HCT116 (cell line): Measurements from ENCODE around the gene MRPS16. TPM values are rescaled to one million over a fixed set of nuclear protein-coding genes. Genes with fewer than 3 reads are reported as not detected.
A peak's percentile ranks its signal among the peaks of the same experiment; 100 is the strongest.

ENCODE experiments used
- ATAC-seq: fragments of 200-7000 bp; cut with Tn5 transposase; 2 replicates; pipeline ENCODE4 v1.9.1; 2020; ENCODE audit warnings: mild to moderate bottlenecking, moderate library complexity
- BruUV-seq: library from RNA; stranded (reverse); fragments of 400-500 nt; replicated peaks from 2 replicates; lab custom pipeline; 2021; lab: Mats Ljungman, UMichigan
- CTCF ChIA-PET: fragments of 300-600 bp; sonication (Branson Sonifier 250); formaldehyde crosslinking; loops from one replicate; lab custom pipeline; 2021; ENCODE audit warnings: antibody characterized with exemption; lab: Charles Lee
- POLR2A ChIA-PET: fragments of 300-600, 350-600 bp; sonication (Branson Sonifier 250); formaldehyde crosslinking; loops from one replicate; lab custom pipeline; 2021; ENCODE audit warnings: antibody characterized with exemption; lab: Charles Lee
- RAD21 ChIA-PET, 2 experiments: fragments of 300-600 bp; sonication (Branson Sonifier 250); formaldehyde crosslinking; loops; one replicate each; lab custom pipeline; 2023; ENCODE audit warnings: low total read pairs in 2 of 2; ENCODE audit not compliant: uncharacterized antibody in 2 of 2, unreplicated experiment in 2 of 2, low non-redundant PET in 1 of 2; lab: Charles Lee
- DNase-seq: peaks from one replicate; pipeline ENCODE4 v3.0.0-alpha.2; 2010; ENCODE audit warnings: low read depth, low spot score
- H2AFZ ChIP-seq: fragments of 200-600 bp; shearing (Covaris generic), sonication (generic); 2 replicates; pipeline ENCODE4 v1.6.1; 2017; ENCODE audit warnings: low read depth, mixed run types, mixed read lengths, antibody characterized with exemption, low read length; ENCODE audit not compliant: poor library complexity, severe bottlenecking
- H3K27ac ChIP-seq: 2 replicates; pipeline ENCODE4 v1.5.1; 2012; ENCODE audit warnings: low read depth, low read length
- H3K27me3 ChIP-seq: fragments of 200-600 bp; sonication (generic); 2 replicates; pipeline ENCODE4 v1.6.1; 2016; ENCODE audit warnings: mixed run types, low read length, mixed read lengths; ENCODE audit not compliant: insufficient read depth
- H3K36me3 ChIP-seq, 2 experiments: fragments of 200-500 bp in 1 of 2; fragments of 200-600 bp in 1 of 2; sonication (Bioruptor generic) in 1 of 2; sonication (generic) in 1 of 2; 2 replicates each; pipeline versions ENCODE4 v1.5.1 to v1.6.1; 2014 to 2016; ENCODE audit warnings: low read length in 2 of 2, inconsistent platforms in 1 of 2, mixed read lengths in 1 of 2, mixed run types in 1 of 2; ENCODE audit not compliant: insufficient read depth in 2 of 2, control insufficient read depth in 1 of 2
- H3K4me1 ChIP-seq, 2 experiments: fragments of 200-600 bp in 1 of 2; sonication (generic) in 1 of 2; 2 replicates each; pipeline versions ENCODE4 v1.5.1 to v1.6.1; 2012 to 2017; ENCODE audit warnings: low read length in 2 of 2, inconsistent platforms in 1 of 2, mild to moderate bottlenecking in 1 of 2, mixed read lengths in 1 of 2, mixed run types in 1 of 2, moderate library complexity in 1 of 2; ENCODE audit not compliant: insufficient read depth in 2 of 2, control insufficient read depth in 1 of 2
- H3K4me2 ChIP-seq: fragments of 200-600 bp; sonication (generic); 2 replicates; pipeline ENCODE4 v1.6.1; 2017; ENCODE audit warnings: mixed run types, low read length, mixed read lengths
- H3K4me3 ChIP-seq, 2 experiments: fragments of 200-600 bp in 1 of 2; sonication (generic) in 1 of 2; replicated peaks in 1 of 2; 2 replicates each; pipeline ENCODE4 v1.5.1; 2011 to 2016; ENCODE audit warnings: low read length in 2 of 2, control low read depth in 1 of 2, low read depth in 1 of 2, mild to moderate bottlenecking in 1 of 2, mixed read lengths in 1 of 2, mixed run types in 1 of 2
- H3K79me2 ChIP-seq: fragments of 200-600 bp; sonication (generic); 2 replicates; pipeline ENCODE4 v1.6.1; 2017; ENCODE audit warnings: mild to moderate bottlenecking, mixed run types, low read length, moderate library complexity, mixed read lengths; ENCODE audit not compliant: insufficient read depth
- H3K9ac ChIP-seq: fragments of 200-600 bp; sonication (generic); 2 replicates; pipeline ENCODE4 v1.6.1; 2016; ENCODE audit warnings: low read length, mixed read lengths
- H3K9me2 ChIP-seq: fragments of 200-600 bp; sonication (generic), shearing (Covaris generic); 2 replicates; pipeline ENCODE4 v1.6.1; 2017; ENCODE audit warnings: mixed run types, mild to moderate bottlenecking, moderate library complexity; ENCODE audit not compliant: insufficient read depth
- H3K9me3 ChIP-seq, 2 experiments: fragments of 200-500 bp in 1 of 2; fragments of 200-600 bp in 1 of 2; sonication (Bioruptor generic) in 1 of 2; sonication (generic) in 1 of 2; 2 replicates each; pipeline ENCODE4 v1.6.1; 2014 to 2017; ENCODE audit warnings: low read length in 2 of 2, mixed read lengths in 2 of 2, inconsistent platforms in 1 of 2, low read depth in 1 of 2, mild to moderate bottlenecking in 1 of 2, mixed run types in 1 of 2, moderate library complexity in 1 of 2; ENCODE audit not compliant: control insufficient read depth in 1 of 2, insufficient read depth in 1 of 2
- H4K20me1 ChIP-seq: fragments of 200-600 bp; sonication (generic), shearing (Covaris generic); 2 replicates; pipeline ENCODE4 v1.6.1; 2017; ENCODE audit warnings: mixed run types, mild to moderate bottlenecking, moderate library complexity; ENCODE audit not compliant: insufficient read depth
- CEBPB ChIP-seq: IDR thresholded peaks from 2 replicates; pipeline ENCODE4 v1.6.1; 2012; ENCODE audit warnings: low read depth
- EZH2 ChIP-seq: fragments of 200-600 bp; sonication (generic); IDR thresholded peaks from 2 replicates; pipeline ENCODE4 v1.6.1; 2017; ENCODE audit warnings: antibody characterized with exemption, mixed run types
- SP1 ChIP-seq: IDR thresholded peaks from 2 replicates; pipeline ENCODE4 v1.6.1; 2012; ENCODE audit warnings: low read depth
- intact Hi-C: fragments of 100-400 bp; cut with micrococcal nuclease; formaldehyde crosslinking; loops from 2 replicates; pipeline ENCODE4 v1.10.0; 2022
- total RNA-seq: library from RNA; stranded (reverse); gene quantifications from one replicate; pipeline ENCODE4 v1.2.1, GENCODE V29; 2021; ENCODE audit not compliant: unreplicated experiment
- TF ChIP-seq, protein P1 (sequence below): IDR thresholded peaks from 2 replicates; pipeline ENCODE4 v1.6.1; 2011; ENCODE audit warnings: mild to moderate bottlenecking, low read length, moderate library complexity; ENCODE audit not compliant: insufficient replicate concordance; ENCODE audit errors: extremely low read depth
- TF ChIP-seq, protein P2 (sequence below): IDR thresholded peaks from 2 replicates; pipeline ENCODE4 v1.6.1; 2012; ENCODE audit warnings: low read depth
- TF ChIP-seq, protein P3 (sequence below): IDR thresholded peaks from 2 replicates; pipeline ENCODE4 v1.6.1; 2012

Gene MRPS16
- total RNA-seq, 1 experiment from 2014 or later: 122 TPM

DNA sequence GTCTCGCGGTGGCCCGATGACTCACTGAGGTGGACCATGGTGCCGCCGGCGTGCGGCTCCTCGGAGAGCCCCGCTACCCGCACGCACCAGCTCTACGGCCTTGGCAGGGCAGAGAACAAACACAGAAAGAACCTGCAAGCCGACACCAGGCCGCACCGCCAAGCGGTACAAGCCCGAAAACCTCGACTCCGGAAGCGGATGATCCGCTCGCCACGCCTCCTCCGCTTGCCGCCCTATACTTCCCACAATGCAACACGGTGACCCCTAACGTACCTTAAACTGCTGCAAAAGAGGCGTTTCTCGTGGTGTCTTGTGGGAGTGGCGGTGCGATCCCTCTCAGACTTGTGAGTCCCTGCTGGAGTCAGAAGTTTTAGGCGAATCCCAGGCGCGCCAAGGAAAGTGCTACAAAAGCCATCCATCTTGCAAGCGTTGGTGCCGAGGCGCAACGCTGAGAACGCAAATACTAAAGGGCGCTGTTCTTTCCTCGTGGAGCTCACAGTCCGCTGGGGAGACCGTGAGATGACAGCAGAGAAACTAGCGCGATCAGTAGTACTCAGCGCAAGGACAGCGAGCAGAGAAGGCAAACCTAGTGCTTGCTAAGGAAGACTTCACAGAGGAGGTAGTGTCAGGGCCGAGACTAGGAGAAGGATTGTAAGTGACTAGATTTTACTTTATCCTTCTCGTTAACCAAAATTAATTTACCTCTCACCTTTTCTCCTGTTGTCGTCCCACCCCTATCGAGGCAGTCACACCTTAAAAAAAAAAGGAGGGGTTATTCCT lies at the start of gene MRPS16 (continued):
- TF ChIP-seq, protein P1, sequence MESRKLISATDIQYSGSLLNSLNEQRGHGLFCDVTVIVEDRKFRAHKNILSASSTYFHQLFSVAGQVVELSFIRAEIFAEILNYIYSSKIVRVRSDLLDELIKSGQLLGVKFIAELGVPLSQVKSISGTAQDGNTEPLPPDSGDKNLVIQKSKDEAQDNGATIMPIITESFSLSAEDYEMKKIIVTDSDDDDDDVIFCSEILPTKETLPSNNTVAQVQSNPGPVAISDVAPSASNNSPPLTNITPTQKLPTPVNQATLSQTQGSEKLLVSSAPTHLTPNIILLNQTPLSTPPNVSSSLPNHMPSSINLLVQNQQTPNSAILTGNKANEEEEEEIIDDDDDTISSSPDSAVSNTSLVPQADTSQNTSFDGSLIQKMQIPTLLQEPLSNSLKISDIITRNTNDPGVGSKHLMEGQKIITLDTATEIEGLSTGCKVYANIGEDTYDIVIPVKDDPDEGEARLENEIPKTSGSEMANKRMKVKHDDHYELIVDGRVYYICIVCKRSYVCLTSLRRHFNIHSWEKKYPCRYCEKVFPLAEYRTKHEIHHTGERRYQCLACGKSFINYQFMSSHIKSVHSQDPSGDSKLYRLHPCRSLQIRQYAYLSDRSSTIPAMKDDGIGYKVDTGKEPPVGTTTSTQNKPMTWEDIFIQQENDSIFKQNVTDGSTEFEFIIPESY: peak; percentile 72
- TF ChIP-seq CEBPB (no peak), SP1 (peak; percentile 91)

DNA sequence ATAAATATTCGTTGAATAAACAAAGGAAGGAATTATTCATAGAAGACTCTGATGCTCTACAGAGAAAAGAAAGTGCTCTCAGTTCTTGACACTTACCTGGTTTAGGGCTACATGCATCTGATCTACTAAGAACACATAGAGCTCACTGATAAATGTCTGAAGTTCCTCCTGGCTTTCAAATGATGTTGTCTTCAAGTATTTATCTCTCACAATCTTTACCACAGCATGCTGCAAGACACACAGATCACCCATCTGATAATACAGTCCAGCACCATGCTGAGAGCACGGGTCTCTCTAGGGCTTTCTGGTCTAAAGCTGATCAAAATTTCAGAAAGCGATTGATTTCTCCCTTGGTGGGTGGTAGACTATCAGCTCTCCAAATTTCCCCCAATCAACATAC lies 44.5 kb upstream of the MRPS16 start:
- RAD21 ChIA-PET: no interaction called here
- Histone ChIP-seq H3K79me2 (no peaks in the 10 kb centered on the region), H3K4me2 (no peak overlapping the region), H3K36me3 (no peaks in the 10 kb centered on the region), H3K4me1 (no peaks in the 10 kb centered on the region), H3K9me2 (no peaks in the 10 kb centered on the region), H3K9ac (no peak overlapping the region), H4K20me1 (no peaks in the 10 kb centered on the region), H3K27ac (no peak overlapping the region), H3K4me3 (no peak overlapping the region), H3K27me3 (no peaks in the 10 kb centered on the region), H3K9me3 (no peaks in the 10 kb centered on the region), H2AFZ (no peak overlapping the region)
- BruUV-seq: no TSS peak
- DNase-seq (no peak), ATAC-seq (no peak)
- TF ChIP-seq, protein P2, sequence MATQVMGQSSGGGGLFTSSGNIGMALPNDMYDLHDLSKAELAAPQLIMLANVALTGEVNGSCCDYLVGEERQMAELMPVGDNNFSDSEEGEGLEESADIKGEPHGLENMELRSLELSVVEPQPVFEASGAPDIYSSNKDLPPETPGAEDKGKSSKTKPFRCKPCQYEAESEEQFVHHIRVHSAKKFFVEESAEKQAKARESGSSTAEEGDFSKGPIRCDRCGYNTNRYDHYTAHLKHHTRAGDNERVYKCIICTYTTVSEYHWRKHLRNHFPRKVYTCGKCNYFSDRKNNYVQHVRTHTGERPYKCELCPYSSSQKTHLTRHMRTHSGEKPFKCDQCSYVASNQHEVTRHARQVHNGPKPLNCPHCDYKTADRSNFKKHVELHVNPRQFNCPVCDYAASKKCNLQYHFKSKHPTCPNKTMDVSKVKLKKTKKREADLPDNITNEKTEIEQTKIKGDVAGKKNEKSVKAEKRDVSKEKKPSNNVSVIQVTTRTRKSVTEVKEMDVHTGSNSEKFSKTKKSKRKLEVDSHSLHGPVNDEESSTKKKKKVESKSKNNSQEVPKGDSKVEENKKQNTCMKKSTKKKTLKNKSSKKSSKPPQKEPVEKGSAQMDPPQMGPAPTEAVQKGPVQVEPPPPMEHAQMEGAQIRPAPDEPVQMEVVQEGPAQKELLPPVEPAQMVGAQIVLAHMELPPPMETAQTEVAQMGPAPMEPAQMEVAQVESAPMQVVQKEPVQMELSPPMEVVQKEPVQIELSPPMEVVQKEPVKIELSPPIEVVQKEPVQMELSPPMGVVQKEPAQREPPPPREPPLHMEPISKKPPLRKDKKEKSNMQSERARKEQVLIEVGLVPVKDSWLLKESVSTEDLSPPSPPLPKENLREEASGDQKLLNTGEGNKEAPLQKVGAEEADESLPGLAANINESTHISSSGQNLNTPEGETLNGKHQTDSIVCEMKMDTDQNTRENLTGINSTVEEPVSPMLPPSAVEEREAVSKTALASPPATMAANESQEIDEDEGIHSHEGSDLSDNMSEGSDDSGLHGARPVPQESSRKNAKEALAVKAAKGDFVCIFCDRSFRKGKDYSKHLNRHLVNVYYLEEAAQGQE: no peak
- TF ChIP-seq EZH2: no peak
- TF ChIP-seq, protein P3, sequence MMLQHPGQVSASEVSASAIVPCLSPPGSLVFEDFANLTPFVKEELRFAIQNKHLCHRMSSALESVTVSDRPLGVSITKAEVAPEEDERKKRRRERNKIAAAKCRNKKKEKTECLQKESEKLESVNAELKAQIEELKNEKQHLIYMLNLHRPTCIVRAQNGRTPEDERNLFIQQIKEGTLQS: no peak
- POLR2A ChIA-PET: no interaction called here
- CTCF ChIA-PET: no interaction called here
- intact Hi-C loops: no loop called here
